HG03521 (cell line): ENCODE measurements around the gene FAM98C.
"Not testable (repeated sequence)": the region's sequence is repeated elsewhere in the genome, so short reads cannot be mapped to it uniquely, and the experiment has no call there.

ENCODE experiments used
- ATAC-seq: cut with Tn5 transposase; IDR thresholded peaks from one replicate; pipeline ENCODE4 v1.9.1; 2021; ENCODE audit warnings: mild to moderate bottlenecking, moderate library complexity; ENCODE audit not compliant: unreplicated experiment

FAM98C gene

DNA sequence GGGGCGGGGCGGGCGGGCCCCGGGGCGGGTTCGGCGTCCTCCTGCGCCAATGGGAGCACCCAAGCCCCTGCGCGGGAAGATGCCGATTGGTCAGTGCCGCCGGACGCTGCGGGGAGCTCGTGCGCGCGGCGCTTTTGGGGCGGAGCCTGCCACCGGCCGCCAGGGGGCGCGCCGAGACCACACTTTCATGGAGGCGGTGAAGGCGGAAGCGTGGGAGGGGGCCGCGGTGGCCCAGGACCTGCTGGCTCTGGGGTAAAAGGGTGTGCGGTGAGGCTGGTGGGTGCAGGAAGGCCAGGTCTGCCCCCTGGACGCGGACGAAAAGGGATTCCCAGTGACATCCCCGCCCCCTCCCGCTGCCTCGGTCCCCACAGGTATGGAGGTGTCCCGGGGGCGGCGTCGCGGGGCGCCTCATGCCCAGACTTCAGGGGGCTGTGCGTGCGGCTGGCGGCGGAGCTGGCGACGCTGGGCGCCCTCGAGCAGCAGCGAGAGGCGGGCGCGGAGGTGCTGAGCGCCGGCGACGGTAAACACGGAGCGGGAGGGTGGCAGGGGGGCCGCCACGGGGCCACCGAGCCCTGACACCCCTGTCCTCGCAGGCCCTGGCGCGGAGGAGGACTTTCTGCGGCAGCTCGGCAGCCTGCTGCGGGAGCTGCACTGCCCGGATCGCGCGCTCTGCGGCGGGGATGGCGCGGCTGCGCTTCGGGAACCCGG is at the start of gene FAM98C:
TSS of gene FAM98C (plus strand) at position 127 of the 708 bp plus-strand sequence. CDS start at position 188, 61 bp downstream.
- peak; percentile 93 for ATAC-seq

- ATAC-seq: no peak
These were observed 46.9 kb upstream of the FAM98C start for GRCh38 chr19:38355728-38356725.

GRCh38 chr19:38358071-38358470 is 44.8 kb upstream of the FAM98C start:
- no peak for ATAC-seq

GRCh38 chr19:38359242-38360021 is 43.5 kb upstream of the FAM98C start:
- ATAC-seq: no peak

DNA sequence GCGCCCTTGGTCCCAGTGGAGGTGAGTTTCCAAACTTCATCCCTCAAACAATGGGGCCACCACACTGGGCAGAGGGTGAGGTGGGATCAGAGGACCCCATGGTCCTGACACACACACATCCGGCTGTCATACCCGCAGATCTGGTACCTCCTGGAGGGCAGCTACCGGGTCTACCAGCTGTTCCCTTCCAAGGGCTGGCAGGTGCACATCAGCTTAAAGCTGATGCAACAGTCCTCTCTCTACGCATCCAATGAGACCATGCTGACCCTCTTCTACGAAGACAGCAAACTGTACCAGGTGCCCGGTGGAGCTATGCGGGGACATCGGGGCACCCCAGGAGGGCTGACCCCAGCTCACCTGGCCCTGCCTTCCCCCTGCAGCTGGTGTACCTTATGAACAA is 42.5 kb upstream of the FAM98C start:
- no peak for ATAC-seq

DNA sequence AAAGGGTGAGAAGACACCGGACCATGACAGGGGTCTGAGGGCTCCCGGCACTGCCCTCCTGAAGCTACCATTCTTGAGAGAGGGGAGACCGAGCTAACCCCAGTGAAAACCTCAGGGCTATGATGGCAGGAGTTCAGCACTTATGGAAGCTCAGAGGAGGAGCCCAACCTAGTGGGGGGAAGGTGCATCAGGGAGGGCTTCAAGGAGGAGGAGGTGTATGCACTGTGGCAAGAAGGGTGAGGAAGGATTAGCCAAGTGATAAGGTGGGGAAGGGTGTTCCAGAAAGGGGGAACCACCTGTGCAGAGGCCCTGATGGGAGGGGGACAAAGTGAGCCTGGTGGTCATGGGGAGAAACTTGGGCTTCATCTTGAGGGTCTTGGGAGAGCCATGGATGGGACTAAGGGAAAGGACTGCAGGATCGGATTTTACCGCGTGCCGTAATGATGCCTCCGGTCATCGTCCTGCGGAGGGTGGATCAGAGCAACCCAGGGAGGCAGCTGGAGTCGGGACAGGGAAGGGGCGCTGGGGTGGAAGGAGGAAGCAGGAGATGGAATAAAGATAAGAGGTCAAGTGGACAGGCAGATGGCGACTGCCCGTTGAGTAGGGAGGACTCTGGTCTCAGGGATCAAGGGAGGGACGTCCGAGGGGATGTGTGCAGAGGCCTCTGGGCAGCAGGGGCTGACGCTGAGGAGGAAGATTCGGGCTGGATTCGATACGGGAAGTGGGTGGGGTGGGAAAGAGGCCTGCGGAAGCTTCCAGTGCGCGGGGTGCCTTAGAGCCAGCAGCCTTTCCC is 41.9 kb upstream of the FAM98C start:
- ATAC-seq: no peak

GRCh38 chr19:38361633-38362075 is 41.2 kb upstream of the FAM98C start:
- ATAC-seq: no peak

- no peak for ATAC-seq
These were observed 40.6 kb upstream of the FAM98C start for GRCh38 chr19:38362076-38362945.

DNA sequence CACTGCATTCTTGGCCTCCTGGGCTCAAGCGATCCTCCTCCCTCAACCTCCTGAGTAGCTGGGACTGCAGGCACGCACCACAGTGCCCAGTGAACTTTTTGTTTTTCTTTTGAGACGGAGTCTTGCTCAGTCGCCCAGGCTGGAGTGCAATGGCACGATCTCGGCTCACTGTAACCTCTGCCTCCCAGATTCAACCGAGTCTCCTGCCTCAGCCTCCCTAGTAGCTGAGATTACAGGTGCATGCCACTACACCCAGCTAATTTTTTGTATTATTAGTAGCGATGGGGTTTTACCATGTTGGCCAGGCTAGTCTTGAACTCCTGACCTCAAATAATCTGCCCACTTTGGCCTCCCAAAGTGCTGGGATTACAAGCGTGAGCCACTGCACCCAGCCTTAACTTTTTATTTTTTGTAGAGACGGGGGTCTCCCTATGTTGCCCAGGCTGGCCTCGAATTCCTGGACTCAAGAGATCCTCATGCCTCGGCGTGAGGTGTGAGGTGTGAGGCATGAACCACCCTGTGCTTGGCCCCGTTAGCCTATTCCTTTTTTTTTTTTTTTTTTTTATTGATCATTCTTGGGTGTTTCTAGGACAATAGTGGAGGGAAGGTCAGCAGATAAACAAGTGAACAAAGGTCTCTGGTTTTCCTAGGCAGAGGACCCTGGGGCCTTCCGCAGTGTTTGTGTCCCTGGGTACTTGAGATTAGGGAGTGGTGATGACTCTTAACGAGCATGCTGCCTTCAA is 39.8 kb upstream of the FAM98C start:
- ATAC-seq: not testable (repeated sequence)

DNA sequence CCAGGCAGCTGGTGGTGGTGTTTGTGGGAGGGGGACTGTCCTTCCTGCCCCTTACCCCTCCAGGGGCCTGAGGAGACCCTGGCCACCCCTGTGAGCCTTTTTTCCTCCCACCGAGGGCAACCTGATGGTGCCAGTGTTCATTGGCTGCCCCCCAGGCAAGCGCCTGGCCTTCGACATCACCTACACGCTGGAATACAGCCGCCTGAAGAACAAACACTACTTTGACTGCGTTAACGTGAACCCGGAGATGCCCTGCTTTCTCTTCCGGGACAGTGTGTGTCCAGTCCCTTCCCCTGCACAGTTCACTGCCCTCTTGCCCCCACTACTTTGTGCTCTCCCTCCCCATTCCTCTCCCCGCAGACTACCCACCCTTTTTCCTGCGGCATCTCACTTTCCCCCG is 35.9 kb upstream of the FAM98C start:
- no peak for ATAC-seq

DNA sequence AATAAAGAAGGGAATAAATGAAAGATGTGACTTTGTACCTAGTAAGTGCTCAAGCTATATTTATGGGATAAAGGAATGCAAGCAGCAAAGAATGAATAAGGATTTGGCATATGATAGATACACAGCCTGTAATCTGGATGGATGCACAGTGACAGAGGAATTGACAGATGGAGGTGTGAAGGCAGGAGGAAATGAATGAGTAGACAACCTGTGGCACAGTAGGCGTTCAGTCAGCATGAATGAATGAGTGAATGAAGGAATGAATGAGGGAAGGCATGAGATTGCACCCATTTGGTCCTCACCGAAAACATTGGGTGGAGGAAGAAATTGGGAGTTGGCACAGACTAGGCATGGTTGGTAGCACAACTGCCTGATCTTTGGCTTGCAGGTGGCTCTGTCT is 33.3 kb upstream of the FAM98C start:
- ATAC-seq: no peak

GRCh38 chr19:38370299-38370698 is 32.6 kb upstream of the FAM98C start:
- no peak for ATAC-seq

DNA sequence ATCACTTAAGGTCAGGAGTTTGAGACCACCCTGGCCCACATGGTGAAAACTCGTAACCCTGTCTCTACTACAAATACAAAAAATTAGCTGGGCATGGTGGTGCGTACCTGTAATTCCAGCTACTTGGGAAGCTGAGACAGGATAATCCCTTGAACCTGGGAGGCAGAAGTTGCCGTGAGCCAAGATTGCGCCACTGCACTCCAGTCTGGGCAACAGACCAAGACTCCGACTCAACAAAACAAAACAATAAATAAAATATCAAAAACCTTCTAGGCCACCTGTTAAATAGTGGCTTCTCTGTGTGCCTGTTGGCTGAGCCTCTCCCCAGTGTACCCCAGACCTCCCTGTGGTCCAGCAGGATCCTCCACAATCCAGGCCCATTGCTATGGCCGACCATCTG is 31.8 kb upstream of the FAM98C start:
- no peak for ATAC-seq

- ATAC-seq: no peak
These were observed 29.0 kb upstream of the FAM98C start for GRCh38 chr19:38373907-38374331.

- peak; percentile 96 for ATAC-seq
These were observed 28.4 kb upstream of the FAM98C start, which contains the start of gene PSMD8 for GRCh38 chr19:38374332-38375097. Gene PSMD8, plus strand, starts transcription at chr19:38374571. Its CDS starts 31 bp downstream, at chr19:38374602.

- ATAC-seq: no peak
These were observed 27.8 kb upstream of the FAM98C start for GRCh38 chr19:38375098-38375493.

DNA sequence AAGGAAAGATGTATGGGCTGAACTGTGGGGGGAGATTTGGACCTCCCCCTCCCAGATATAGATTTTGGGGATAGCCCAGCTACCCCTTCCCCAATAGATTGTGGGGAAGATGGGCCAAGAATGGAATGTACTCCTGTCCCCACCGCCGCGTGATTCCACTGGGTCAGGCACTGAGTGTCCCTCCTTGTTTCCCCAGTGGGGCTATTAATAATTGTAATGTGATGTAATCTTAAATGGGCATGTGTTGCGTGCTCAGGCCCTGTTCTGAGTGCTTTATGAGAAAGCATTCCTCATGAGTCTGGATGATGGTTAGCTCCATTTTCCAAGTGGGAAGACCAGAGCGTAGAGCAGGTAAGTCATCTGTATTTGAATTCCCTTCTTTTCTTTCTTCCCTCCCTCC is 27.1 kb upstream of the FAM98C start:
- ATAC-seq: no peak

DNA sequence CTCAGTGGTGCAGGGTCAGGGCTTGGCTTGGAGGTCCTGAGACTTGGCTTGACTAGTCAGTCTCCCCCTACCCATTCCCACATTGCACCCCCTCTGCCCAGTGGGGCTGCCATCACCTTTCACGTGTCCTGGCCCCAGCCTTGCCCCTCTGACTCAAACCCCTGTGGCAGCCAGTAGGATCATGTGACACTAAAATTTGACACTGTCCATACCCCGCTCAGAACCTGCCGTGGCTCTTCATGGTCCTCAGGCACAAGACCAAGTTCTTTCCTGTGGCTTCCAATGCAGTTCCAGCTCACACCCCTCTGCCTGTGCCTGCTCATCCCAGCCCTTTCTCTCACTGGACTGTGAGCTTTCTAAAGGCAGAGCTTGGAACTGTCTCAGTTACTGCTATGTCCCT is 26.3 kb upstream of the FAM98C start:
- no peak for ATAC-seq
